ENCODE measurements around the gene WDR41.

The WDR41 gene

DNA sequence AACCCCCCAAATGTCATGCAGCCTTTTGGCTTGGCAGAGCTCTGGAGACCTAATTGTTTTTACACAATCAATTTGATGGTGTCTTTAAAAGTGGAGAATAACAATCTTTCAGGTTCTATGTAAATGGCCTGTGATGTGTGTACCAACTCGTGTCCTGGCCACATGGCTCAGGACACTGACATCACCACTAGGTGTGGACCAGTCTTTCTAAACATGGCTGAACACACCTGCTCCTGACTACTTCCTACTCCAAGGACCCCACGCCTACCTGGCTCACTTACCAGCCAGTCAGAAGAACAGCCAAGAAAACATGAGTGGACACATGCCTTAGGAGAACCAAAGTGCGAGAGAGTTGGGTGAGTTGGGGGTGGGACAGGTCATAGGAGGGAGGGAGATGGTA, 71.2 kb downstream of the WDR41 start:
- TF ChIP-seq, protein P1, sequence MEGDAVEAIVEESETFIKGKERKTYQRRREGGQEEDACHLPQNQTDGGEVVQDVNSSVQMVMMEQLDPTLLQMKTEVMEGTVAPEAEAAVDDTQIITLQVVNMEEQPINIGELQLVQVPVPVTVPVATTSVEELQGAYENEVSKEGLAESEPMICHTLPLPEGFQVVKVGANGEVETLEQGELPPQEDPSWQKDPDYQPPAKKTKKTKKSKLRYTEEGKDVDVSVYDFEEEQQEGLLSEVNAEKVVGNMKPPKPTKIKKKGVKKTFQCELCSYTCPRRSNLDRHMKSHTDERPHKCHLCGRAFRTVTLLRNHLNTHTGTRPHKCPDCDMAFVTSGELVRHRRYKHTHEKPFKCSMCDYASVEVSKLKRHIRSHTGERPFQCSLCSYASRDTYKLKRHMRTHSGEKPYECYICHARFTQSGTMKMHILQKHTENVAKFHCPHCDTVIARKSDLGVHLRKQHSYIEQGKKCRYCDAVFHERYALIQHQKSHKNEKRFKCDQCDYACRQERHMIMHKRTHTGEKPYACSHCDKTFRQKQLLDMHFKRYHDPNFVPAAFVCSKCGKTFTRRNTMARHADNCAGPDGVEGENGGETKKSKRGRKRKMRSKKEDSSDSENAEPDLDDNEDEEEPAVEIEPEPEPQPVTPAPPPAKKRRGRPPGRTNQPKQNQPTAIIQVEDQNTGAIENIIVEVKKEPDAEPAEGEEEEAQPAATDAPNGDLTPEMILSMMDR (IDR thresholded peaks at IDR 0.05; ENCODE audit: insufficient read depth, missing control alignments), result no peak
- no peak for FAIRE-seq
- no peak for DNase-seq (ENCODE audit: insufficient read length, low spot score)

DNA sequence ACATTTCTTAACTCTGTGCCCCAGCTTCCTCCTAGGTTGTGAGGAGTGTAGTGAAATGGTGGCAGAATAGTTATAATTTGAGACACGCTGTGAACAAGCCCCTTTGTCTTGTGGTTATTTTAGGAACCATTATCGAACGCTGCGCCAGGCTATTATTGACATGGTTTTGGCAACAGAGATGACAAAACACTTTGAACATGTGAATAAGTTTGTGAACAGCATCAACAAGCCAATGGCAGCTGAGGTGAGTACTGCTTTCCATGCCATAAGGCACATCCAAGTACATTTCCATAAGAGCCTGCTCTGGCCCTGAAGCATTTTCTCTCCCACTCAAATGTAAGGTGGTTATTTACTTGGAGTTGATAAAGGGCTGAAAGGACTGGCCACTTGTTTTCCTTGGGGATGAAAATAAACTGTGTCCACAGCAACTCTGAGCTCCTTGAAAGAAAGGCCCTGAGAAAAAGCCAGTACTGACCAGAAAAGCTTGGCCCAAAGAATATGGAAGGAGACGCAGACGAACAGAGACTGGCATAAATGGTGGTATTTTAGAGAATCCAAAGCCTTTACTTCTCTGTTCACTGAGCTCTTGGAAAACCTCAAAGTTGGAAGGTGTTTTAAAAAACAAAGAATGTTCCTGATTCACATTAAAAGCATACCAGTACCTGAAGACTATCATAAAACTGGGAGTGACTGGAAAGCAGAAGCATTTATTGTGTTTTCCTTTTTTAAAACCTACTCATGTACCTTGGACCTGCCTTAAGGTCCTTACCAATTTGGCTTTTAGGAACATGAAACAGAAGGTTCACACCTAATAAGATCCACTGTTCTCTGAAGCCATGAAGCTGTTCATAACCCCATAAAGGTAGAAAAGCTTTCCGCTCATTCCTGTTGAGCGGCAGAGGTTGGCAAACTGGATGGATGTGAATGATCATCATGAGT, 72.2 kb downstream of the WDR41 start:
- TF ChIP-seq, protein P1 (IDR thresholded peaks at IDR 0.05; ENCODE audit: insufficient read depth, missing control alignments), result no peak
- no peak for FAIRE-seq
- no peak for DNase-seq (ENCODE audit: insufficient read length, low spot score)

DNA sequence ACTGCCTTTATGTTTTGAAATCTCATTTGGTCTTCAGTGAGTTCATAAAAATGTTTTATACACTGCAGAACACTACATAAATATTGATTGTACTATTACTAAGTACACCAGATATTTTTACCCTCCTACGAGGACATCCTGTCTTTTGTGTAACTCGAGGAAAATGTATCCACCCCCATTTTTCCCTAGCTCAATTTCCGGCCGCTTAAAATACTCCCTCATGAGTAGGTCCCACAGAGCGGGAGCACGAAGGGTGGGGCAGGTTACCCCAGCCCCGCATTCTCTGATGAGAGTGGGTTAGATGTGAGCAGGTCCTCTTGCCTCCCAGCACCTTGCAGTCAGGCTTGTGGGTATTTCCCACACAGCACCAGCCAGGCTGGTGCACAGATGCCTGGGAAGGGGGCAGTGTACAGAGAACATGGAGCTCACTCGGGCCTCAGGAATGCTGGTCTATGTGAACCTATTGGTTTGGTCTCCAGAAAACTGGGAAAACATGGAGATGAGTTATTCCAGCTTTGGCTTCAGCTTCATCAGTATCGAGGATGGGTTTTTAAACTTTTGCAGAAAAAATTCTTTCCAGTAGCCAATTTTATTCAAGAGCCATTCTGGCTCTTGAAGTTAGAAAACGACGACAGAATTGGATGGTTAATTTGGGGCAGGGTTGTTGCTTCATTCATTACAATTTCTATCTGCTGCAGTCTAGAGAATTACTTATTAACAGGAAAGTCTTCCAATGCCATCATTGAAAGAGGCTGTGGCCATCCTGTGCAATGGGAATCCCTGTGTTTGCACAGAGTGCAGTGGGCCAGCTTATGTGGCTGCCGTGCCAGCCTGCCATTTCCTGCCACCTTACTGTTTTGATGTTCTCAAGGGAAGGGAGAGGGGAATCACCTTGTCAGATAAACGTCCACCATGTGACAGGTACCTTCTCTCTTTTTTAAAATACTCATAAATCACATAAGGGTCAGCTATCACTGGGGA, 73.2 kb downstream of the WDR41 start:
- TF ChIP-seq, protein P1 (IDR thresholded peaks at IDR 0.05; ENCODE audit: insufficient read depth, missing control alignments), result no peak
- DNase-seq (ENCODE audit: insufficient read length, low spot score) (no peak), FAIRE-seq (no peak)

DNA sequence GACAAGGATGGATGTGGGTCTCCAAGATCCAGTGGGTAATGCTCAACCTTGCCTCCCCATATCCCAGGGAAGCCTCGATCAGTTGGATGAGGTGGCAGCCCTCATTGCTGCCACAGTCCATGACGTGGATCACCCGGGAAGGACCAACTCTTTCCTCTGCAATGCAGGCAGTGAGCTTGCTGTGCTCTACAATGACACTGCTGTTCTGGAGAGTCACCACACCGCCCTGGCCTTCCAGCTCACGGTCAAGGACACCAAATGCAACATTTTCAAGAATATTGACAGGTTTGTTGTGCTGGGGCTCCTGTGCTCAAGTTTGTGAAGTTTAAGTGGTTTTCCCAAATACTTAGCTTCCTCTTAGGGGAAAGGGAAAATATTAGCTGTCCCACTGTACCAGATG, 74.0 kb downstream of the WDR41 start:
- DNase-seq (ENCODE audit: insufficient read length, low spot score), result no peak
- TF ChIP-seq, protein P1 (IDR thresholded peaks at IDR 0.05; ENCODE audit: insufficient read depth, missing control alignments), result no peak
- FAIRE-seq, result no peak

DNA sequence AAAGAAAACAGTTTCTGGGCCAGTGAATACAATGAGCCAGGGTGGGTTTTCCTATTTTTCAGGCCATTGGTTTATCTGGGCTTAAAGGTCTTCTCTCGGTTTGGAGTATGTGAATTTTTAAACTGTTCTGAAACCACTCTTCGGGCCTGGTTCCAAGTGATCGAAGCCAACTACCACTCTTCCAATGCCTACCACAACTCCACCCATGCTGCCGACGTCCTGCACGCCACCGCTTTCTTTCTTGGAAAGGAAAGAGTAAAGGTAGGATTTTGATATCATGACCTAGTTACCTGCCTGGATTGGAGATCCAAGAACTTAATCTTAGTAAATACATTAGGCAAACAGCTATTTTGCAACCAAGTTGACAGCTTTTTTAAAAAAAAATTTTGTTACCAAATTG, 79.1 kb downstream of the WDR41 start:
- DNase-seq (ENCODE audit: insufficient read length, low spot score) (no peak), FAIRE-seq (no peak)
- TF ChIP-seq, protein P1 (IDR thresholded peaks at IDR 0.05; ENCODE audit: insufficient read depth, missing control alignments), result no peak

DNA sequence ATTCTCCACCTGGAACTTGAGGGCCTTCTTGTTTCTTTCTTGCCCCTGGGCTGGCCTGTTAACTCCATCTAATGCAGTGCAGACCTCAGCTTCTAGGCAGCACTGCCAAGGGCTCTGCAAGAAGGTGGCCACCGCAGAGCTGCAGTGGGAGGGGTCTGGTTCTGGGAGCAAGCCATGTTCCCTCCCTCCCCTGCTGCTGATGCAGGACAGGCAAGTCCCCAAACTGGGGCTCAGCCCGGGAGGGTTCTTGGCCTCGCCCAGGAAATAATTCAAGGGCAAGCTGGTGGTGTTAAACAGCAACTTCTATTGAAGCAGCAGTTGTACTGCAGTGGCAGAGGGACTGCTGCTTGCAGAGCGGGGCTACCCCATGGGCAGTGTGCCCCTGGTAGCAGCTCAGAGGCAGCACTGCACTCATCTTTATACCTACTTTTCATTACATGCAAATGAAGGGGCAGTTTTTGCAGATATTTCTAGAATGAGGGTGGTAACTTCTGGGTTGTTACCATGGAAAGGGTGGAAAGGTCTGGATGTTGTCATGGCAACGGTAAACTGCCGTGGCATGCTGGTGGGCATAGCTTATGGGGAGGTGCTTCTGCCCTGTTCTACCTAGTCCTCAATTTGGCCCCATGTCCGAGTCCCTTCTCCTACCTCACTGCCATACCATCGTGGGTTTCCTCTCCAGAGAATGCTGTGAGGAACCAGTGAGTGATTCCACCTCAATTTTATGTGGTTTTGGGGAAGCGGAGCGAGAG, 82.1 kb downstream of the WDR41 start:
- TF ChIP-seq, protein P1 (IDR thresholded peaks at IDR 0.05; ENCODE audit: insufficient read depth, missing control alignments), result no peak

More for the DNA sequence above, 82.1 kb downstream of the WDR41 start:
- FAIRE-seq, result no peak
- DNase-seq (ENCODE audit: insufficient read length, low spot score), result no peak

Data from D721Med (cell line).